NB4 (cell line): ENCODE data around the gene TEKTIP1.
"Not testable (repeated sequence)": the region's sequence is repeated elsewhere in the genome, so short reads cannot be mapped to it uniquely, and the experiment has no call there.

Experiments
- CTCF ChIP-seq: IDR thresholded peaks from one replicate; pipeline ENCODE4 v1.5.1; 2012; ENCODE audit warnings: low read depth, low read length
- MAX ChIP-seq: IDR thresholded peaks from 2 replicates; pipeline ENCODE4 v1.6.1; 2011; ENCODE audit warnings: low read depth, low read length
- MYC ChIP-seq: IDR thresholded peaks from 2 replicates; pipeline ENCODE4 v1.6.1; 2011; ENCODE audit warnings: low read depth, low read length
- POLR2A ChIP-seq: IDR thresholded peaks from 2 replicates; pipeline ENCODE4 v1.6.1; 2011; ENCODE audit warnings: mild to moderate bottlenecking; ENCODE audit not compliant: insufficient read length; ENCODE audit errors: extremely low read depth

DNA sequence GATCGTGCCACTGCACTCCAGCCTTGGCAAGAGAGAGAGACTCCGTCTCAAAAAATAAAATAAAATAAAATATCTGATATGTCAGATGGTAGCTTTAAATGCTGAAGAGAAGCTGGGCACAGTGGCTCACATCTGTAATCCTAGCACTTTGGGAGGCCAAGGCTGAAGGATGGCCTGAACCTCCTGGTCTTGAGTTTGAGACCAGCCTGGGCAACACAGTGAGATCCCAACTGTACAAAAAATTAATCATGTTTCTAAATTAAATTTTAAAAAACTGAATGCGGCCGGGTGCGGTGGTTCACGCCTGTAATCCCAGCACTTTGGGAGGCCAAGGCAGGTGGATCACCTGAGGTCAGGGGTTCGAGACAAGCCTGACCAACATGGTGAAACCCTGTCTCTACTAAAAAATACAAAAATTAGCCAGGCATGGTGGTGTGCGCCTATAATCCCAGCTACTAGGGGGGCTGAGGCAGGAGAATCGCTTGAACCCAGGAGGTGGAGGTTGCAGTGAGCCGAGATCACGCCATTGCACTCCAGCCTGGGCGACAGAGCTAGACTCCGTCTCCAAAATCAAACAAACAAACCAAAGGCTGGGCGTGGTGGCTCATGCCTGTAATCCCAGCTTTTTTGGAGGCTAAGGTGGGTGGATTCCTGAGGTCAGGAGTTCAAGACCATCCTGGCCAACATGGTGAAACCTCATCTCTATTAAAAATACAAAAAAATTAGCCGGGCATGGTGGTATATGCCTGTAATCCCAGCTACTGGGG lies 45.2 kb downstream of the TEKTIP1 start:
- not testable (repeated sequence) for TF ChIP-seq CTCF, POLR2A, MAX, MYC
